ENCODE results near the gene MYO9A.
"Not testable (repeated sequence)": the region's sequence is repeated elsewhere in the genome, so short reads cannot be mapped to it uniquely, and the experiment has no call there.

MYO9A gene

DNA sequence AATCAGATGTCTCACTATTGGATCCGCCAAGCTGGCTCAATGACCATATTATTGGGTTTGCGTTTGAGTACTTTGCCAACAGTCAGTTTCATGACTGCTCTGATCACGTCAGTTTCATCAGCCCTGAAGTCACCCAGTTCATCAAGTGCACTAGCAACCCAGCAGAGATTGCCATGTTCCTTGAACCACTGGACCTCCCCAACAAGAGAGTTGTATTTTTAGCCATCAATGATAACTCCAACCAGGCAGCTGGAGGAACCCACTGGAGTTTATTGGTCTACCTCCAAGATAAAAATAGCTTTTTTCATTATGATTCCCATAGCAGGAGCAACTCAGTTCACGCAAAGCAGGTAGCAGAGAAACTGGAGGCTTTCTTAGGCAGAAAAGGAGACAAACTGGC is 21.7 kb upstream of the MYO9A start:
- DNase-seq, result no peak

DNA sequence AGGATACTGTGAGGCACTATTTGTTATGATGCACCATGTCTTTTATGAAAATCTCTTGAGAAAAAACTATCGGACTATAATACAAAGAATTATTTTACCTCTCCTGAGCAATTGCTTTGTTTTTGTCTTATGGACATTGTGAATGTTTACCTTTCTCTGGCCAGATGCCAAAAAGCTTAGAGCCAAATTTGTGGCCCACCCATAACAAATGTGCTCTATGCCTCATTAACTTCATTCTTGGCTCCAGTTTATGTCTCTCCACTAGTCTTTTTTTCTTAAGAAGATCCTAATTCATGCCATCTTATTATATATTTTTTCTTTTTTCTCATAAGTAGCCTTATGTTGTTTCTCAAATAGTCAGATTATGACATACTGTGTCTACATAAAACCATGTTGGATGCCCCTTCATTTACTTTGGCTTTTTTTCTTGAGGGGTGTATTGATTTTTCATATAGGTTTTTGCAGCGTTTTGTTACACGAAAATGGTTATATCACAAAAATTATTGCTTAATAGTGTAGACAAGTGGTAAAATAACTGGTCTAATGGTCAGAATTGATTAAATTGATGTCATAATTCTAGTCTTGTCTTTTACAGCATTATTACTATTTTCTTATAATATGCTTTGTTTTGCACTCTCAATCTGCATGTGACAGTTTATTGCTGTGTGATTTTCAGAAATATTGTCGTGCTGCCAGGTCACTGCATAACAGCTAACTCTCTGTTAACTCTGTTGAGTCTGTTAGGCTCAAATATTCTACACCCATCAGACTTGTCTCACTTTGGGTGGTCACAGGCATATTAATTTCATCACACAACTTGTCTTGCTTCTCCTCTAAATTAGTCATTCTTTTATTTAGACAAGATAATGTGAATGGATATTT is 18.5 kb upstream of the MYO9A start:
- peak; percentile 50 to 52 for DNase-seq

DNA sequence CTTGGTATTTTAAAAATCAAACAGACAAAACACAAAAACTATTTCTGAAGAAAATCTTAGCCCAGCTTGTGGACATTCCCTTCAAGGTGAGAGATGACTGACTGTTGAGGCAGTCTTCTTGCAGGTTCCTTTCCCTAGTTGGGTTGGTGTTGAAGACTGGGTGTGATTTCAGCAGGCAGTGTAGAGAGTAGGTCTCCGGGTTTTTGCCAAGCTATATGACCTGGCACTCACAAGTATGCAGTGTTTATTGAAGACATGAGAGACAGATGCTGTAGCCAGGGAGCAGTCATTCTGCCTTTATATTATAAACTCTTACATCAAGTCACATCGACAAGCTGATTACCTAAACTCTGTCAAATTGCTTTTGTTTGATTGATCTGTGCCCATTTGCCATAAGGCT is 17.8 kb upstream of the MYO9A start:
- no peak for DNase-seq

DNA sequence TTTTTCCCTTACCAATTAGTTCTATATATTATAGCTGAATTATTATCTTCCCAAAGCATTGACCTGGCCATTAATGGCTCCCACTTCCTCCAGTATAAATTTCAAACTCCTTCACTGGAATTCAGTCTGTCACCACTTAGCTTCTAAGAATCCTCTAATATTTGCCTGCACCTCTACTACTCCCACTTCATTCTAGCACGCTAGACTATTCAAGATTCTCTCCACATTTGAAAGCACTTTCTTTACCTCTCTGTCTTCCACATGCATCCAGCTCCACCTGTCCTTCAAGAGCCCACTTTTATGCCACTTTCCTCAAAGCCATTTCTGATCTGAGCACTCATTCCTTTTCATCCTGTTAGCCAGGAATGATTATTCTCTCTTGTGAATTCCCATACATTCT is 15.3 kb upstream of the MYO9A start:
- DNase-seq, result no peak

DNA sequence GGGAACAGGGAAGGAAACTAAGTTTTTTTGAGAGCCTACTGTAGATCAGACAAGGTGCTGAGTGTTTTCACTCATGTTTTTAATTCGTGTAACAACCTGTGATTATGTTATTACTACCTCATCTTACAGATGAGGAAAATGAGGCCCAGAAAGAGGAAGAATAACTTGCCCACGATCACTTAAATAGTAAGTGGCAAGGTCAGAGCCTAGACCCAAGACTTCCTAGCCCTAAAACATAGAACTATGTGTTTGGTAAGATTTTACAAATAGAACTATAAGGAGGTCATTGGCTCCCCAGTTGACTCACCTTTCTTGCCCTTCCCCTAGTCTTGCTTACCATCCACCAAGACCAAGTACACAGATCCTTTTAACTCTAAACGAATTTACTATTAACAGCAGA is 14.0 kb upstream of the MYO9A start:
- no peak for DNase-seq

DNA sequence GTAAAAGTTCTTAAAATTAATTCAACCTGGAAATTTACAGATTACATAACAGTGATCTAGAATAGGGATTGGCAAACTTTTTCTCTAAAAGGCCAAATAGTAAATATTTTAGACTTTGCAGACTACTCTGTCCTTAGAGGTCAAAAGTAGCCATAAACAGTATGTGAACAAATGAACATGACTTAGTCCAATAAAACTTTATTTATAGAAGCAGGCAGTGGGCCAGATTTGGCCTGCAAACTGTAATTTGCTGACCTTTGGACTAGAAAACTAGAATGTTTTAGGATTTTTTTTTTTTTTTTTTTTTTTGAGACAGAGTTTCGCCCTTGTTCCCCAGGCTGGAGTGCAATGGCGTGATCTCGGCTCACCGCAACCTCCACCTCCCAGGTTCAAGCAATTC is 12.3 kb upstream of the MYO9A start:
- no peak for DNase-seq

DNA sequence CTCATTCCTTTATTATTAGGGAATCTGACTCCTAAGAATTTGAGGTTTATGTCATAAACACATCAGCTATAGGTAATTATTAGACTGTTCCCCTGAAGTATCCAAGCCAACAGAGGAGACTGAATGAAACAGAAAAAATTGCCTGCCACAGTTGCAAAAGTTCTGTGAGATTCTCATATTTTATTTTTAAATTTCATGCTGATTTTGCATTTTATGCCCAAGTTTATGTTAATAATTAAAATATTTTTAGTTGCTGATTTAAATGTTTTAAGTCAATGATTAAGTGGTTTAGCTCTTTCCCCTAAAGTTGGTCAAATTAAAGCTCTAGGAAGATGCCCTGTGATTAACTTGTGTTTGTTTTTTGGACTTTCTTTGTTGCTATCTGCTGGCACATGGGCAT is 10.4 kb upstream of the MYO9A start:
- no peak for DNase-seq

DNA sequence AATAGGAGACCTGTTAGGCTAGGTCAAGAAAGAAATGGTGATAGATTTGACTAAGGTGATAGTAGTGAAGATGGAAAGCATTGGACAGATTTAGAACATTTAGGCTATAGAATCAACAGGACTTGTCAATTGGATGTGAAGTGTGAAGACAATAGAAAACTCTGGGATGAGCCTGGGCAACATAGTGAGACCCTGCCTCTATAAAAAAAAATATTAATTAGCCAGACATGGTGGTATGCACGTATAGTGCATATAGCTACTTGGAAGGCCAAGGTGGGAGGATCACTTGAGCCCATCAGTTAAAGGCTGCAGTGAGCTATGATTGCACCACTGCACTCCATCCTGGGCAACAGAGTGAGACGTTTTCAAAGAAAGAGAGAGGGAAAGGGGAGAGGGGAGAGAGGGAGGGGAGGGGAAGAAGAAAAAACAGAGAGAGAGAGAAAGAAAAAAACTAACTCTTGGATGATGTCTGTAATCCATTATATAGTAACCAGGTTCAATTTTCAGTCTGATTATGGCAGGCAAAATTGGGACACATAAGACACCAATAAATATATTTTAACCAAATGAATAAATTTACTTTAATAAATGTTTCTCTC is 9.9 kb upstream of the MYO9A start:
- DNase-seq, result no peak

DNA sequence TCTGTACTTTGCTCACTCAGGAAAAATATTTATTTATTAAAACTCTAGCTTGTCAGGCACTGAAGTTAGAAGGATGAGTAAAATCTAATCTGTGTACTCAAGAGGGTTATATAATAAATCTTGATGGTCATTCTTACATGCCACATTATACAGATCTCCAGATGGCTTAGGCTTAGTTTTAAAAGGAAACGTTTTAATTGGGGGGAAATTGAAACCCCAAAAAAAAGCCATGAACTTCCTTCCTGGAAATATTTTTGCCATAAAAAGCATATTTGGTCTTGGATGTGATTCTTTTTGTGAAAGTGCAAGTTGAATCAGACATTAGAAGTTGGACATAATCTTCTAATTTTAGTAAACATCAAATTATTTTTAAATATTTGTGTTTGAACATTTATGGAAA is 6.3 kb upstream of the MYO9A start:
- no peak for DNase-seq

DNA sequence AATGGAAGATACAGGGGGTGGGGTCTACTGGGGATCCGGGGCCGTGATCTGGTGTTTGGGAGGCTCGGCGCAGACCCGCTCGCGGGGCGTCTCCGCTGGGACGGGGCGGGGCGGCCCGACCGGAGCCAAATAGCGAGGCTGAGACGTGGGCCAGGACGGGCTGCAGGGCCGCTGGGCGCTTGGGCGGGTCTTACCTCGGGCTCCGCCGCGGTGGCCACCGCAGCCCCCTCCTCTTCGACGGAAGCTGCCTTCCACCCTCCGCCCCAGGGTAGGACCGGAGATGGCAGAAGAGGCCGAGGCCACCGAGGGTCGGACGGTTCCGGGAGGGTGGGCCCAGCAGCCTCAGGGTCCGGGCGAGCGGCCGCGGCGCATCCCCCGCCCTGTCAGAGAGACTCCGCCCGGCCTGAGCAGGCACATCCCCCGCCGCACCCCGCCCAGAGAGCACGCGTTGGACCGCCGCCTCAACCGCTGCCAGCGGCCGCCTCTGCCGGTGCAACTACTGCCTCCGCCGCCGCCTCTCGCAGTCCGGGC is 399 bp downstream of the MYO9A start:
- peak; percentile 59 to 84 for DNase-seq

DNA sequence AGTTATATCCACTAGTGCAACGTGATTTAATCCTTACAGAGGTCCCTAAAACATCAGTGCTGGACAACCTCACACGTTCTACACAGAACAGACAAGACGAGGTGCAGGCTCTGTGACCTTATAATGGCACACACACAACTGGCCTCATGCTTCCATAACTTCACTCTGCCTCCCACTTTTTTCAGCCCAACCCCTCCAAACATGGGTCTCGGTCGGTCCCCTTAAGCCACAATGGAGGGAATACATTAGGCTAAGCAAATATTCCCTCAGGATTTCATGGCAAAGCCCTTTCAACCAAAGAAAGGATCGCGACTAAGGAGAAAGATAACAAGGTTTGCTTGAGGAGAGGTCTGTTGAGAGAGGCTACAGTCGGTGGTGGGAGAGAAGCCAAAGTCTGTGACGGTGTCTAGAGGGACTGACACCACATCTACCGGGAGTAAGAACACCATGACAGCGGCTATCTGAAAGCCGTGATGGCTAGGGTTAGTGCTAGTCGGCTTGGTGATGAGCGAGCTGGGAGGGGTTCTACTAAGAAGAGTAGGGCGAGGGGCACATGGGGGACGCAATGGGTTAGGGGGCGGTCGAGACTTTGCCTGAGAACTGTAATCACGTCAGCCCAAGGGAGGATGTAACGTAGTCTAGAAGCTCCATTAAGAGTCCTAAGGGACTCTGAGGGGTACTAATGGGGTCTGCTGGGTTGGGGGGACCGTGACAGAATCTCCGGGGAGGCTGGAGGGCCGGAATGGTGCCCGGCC is 1.0 kb downstream of the MYO9A start:
- peak; percentile 19 to 49 for DNase-seq

DNA sequence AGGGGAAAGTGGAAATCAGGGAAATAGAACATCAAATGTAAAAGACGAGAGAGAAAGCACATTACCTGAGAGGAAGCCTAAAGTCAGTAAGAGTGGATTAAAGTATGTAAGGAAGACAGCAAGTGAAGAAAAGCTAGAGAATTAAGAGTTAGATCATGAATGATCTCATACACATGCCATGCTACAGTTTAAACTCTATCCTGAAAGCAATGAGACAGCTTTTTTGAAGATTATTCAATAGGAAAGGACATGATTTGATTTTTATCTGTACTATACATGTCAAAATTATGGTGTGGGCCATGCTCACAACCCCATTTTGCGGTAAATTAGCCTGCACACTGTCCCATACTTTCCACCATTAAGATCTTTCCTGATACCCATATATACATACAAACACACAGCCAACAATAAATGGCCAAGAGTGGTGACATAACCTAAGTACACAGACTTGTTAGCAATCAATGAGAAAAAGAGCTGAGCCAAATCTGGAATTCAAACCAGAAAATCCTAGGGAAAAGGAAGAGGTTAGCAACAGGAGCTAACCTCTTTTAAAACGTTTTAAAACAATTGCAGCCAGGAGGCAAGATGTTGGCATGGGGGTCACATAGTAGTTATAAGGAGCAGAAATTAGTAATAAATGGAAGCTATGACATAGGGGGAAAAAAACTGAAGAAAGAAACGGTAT is 4.5 kb downstream of the MYO9A start:
- DNase-seq, result no peak

DNA sequence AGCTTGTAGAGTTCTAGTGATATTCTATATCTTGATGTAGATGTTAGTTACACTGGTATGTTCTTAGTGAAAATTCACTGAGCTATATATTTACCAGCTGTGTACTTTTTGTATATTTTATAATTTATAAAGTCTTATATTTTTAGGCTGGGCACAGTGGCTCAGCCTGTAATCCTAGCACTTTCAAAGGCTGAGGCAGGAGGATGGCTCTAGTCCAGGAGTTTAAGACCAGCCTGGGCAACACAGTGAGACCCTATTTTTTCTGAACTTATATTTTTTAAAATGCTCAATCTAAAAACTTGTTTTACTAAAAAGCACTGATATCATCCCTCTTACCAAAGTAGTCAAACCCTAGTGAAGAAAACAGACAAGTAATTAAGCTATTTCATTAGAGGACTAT is 5.1 kb downstream of the MYO9A start:
- DNase-seq, result no peak

DNA sequence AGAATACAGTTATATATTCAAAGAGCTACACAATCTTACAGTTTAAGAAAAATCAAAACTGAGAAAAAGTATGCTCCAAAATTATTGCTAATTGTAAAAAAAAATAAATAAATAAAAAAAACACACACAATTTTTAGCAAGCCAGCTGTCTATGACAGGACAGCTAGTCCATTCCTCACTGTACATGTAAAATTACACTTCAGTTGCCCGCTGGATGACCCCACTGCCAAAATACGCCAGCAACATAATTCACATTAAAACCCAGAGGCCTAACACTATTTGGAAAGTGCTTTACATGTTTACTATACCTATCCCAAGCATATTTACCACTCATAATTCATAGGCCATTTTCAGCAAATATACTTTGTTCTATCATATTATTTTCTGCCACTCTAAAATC is 5.8 kb downstream of the MYO9A start:
- DNase-seq, result no peak

DNA sequence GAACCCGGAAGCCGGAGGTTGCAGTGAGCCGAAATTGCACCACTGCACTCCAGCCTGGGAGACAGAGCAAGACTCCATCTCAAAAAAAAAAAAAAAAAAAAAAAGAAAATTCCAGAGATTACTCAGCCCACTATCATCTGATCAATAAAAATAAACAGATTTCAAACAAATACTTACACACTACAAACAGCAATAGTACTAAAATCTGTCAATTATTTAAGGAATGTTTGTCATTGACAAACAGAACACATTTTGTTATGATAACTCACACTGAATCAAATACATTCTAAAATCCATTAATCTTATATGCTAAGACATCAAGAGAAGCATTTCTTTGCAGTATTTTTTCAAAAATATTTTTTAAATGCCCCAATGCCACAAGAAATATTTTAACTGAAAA is 7.6 kb downstream of the MYO9A start:
- no peak for DNase-seq

DNA sequence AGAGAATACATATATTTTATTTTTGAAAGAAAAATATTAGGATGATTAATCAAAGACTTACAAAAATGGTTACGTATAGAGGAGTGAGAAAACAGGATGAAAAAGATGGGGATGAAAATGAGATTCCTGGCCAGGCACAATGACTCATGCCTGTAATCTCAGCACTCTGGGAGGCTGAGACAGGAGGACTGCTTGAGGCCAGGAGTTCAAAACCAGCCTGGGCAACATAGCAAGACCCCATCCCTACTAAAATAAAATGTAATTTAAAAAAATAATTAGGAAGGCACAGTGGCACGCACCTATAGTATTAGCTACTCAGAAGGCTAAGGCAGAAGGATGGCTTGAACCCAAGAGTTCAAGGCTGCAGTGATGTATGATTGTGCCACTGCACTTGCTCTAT is 11.9 kb downstream of the MYO9A start:
- DNase-seq, result no peak

DNA sequence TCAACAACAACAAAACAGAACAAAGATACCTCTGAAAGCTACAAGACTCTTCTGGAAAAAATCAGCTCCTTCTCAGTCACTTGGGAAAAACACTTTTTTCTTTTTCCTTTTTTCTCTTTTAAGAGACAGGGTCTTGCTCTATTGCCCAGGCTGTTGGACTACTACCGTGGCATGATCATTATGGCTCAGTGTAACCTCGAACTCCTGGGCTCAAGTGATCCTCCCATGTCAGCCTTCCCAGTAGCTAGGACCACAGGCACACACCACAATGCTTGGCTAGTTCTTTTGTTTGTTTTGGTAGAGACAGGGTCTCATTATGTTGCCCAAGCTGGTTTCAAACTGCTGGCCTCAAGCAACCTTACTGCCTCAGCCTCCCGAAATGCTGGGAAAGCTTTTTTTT is 12.8 kb downstream of the MYO9A start:
- DNase-seq, result no peak

DNA sequence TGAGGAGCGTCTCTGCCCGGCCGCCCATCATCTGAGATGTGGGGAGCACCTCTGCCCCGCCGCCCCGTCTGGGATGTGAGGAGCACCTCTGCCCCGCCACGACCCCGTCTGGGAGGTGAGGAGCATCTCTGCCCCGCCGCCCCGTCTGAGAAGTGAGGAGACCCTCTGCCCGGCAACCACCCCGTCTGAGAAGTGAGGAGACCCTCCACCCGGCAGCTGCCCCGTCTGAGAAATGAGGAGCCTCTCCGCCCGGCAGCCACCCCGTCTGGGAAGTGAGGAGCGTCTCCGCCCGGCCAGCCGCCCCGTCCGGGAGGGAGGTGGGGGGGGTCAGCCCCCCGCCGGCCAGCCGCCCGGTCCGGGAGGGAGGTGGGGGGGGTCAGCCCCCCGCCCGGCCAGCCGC is 17.4 kb downstream of the MYO9A start:
- DNase-seq, result not testable (repeated sequence)

DNA sequence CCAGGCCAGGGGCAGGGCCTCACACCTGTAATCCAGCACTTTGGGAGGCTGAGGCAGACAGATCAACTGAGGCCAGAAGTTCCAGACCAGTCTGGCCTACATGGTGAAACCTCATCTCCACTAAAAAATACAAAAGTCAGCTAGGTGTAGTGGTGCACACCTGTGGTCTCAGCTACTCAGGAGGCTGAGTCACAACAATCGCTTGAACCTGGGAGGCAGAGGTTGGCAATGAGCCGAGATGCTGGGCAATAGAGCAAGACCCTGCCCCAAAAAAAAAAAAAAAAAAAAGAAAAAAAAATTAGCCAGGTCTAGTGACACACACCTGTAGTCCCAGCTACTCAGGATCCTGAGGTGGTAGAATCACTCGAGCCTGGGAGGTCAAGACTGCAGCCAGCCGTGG is 18.8 kb downstream of the MYO9A start:
- DNase-seq, result no peak

DNA sequence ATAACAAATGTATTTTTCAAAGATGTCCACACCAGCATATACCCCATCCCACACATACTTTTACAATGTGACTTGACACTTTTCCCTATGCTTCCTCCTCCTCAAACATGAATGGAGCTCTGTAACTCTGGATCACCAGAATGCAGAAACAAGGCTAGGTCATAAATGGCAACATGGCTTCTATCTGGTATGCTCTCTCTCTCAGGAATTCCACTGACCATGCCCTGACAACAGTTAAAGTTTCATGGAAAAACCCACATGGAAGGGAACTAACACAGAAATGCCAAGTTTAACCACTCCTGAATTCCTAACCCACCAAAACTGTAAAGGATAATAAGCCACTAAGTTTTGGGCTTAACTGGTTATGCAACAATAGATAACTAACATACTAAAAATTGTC is 19.9 kb downstream of the MYO9A start:
- DNase-seq, result no peak

DNA sequence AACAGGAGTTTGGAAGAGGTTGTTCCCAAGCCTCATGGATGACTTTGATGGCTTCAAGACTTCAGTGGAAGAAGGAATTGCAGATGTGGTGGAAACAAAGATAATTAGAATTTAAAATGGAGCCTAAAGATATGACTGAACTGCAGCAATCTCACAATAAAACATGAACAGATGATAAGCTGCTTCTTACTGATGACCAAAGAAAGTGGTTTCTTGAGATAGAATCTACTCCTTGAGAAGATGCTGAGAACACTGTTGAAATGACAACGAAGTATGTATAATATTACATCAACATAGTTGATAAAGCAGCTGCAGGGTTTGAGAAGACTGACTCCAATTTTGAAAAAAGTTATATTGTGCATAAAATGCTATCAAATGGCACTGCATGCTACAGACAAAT is 21.2 kb downstream of the MYO9A start:
- no peak for DNase-seq

DNA sequence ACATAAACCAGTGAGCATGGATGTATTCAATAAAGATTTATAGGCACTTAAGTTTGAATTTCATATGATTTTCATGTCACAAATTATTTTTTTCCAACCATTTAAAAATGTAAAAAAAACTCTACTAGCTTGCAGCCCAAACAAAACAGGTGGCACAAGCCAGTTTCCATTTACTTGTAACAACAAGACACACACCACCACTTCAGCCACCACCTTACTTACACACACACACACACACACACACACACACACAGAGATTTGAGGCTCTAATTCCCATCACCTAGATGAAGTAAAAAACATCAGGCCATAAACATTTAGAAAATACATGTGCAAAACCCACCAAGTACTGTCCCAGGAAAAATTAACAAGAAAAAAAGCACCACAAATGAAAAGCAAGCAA is 25.3 kb downstream of the MYO9A start:
- DNase-seq, result no peak

DNA sequence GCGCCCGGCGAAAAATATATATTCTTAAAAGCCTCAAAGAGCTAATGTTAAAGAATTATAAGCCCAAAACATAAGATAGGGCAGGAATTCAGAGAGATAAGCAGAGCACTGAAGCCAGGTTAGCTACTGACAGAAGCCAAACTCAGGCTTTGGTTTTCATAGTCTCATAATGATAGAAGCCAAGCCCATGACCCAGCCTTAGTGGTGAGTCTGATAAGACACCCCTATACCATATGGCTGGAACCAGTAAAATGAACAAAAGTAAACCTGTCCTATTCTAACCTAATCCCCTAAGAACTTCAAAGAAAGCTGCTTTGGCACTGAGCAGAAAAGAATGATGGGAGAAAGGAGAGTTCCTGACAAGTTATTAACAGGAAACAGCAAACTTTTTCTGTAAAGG is 25.9 kb downstream of the MYO9A start:
- DNase-seq, result no peak

Data from NCI-H526 (cell line).